A549 (cell line): ENCODE measurements around the gene GNGT2.

Source experiments
- MAZ ChIP-seq: fragments of 150-350 bp; IDR thresholded peaks from 2 replicates; pipeline ENCODE4 v1.6.1; 2014; ENCODE audit warnings: antibody characterized with exemption, low read depth, low read length, borderline replicate concordance
- POLR2A ChIP-seq: IDR thresholded peaks from 2 replicates; pipeline ENCODE4 v1.6.1; 2012; ENCODE audit warnings: mild to moderate bottlenecking, low read length
- RARB ChIP-seq: fragments of 250-450 bp; sonication (Bioruptor Pico); IDR thresholded peaks from 2 replicates; pipeline ENCODE4 v1.8.0; 2021; ENCODE audit warnings: mild to moderate bottlenecking, moderate library complexity
- RCOR1 ChIP-seq: fragments of 150-350 bp; IDR thresholded peaks from 2 replicates; pipeline ENCODE4 v1.6.1; 2014; ENCODE audit warnings: antibody characterized with exemption, low read length, low read depth
- ZNF302 ChIP-seq: fragments of 250-450 bp; sonication (Bioruptor Pico); IDR thresholded peaks from 2 replicates; pipeline ENCODE4 v1.9.0; 2021; ENCODE audit warnings: inconsistent platforms, mild to moderate bottlenecking, moderate library complexity
- ZSCAN20 ChIP-seq: fragments of 250-450 bp; sonication (Bioruptor Pico); IDR thresholded peaks from 2 replicates; pipeline ENCODE4 v1.8.0; 2022; ENCODE audit warnings: mild to moderate bottlenecking, moderate library complexity
- TF ChIP-seq, protein P1 (sequence below): fragments of 250-450 bp; sonication (Bioruptor Pico); IDR thresholded peaks from 2 replicates; pipeline ENCODE4 v1.5.0; 2021; ENCODE audit warnings: mild to moderate bottlenecking, moderate library complexity, borderline replicate concordance
- TF ChIP-seq, protein P2 (sequence below): fragments of >200 bp; sonication (Bioruptor Twin); formaldehyde crosslinking; IDR thresholded peaks from 3 replicates; pipeline ENCODE4 v1.5.1; 2016

DNA sequence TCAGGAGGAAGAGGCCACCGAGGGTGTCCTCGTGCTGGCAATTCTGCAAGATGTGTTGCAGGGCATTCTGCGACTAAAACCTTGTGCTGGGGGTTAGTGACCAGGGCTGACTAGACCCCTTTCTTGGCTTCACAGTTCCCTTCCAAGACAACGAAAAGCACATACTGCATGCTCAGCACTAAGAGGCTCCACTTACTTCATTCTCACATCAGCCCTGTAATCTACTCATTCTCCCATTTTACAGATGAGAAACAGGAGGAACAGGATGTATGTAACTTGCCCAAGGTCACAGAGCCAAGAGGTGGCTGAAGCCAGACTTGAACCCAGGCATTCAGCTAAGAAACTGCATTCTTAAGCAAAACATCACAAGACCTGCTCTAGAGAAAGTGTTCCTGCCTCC is 25.5 kb upstream of the GNGT2 start:
- TF ChIP-seq POLR2A (no peak), ZSCAN20 (CRISPR knock-in tag) (no peak), ZNF302 (CRISPR knock-in tag) (no peak), RARB (CRISPR knock-in tag) (no peak), MAZ (no peak), RCOR1 (no peak)
- TF ChIP-seq, protein P1, sequence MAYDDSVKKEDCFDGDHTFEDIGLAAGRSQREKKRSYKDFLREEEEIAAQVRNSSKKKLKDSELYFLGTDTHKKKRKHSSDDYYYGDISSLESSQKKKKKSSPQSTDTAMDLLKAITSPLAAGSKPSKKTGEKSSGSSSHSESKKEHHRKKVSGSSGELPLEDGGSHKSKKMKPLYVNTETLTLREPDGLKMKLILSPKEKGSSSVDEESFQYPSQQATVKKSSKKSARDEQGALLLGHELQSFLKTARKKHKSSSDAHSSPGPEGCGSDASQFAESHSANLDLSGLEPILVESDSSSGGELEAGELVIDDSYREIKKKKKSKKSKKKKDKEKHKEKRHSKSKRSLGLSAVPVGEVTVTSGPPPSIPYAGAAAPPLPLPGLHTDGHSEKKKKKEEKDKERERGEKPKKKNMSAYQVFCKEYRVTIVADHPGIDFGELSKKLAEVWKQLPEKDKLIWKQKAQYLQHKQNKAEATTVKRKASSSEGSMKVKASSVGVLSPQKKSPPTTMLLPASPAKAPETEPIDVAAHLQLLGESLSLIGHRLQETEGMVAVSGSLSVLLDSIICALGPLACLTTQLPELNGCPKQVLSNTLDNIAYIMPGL = no peak
- TF ChIP-seq, protein P2, sequence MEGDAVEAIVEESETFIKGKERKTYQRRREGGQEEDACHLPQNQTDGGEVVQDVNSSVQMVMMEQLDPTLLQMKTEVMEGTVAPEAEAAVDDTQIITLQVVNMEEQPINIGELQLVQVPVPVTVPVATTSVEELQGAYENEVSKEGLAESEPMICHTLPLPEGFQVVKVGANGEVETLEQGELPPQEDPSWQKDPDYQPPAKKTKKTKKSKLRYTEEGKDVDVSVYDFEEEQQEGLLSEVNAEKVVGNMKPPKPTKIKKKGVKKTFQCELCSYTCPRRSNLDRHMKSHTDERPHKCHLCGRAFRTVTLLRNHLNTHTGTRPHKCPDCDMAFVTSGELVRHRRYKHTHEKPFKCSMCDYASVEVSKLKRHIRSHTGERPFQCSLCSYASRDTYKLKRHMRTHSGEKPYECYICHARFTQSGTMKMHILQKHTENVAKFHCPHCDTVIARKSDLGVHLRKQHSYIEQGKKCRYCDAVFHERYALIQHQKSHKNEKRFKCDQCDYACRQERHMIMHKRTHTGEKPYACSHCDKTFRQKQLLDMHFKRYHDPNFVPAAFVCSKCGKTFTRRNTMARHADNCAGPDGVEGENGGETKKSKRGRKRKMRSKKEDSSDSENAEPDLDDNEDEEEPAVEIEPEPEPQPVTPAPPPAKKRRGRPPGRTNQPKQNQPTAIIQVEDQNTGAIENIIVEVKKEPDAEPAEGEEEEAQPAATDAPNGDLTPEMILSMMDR = no peak
